HG03354 (cell line): ENCODE data around the gene TTN.
A peak's percentile ranks its signal among the peaks of the same experiment; 100 is the strongest.
"Not testable (repeated sequence)": the region's sequence is repeated elsewhere in the genome, so short reads cannot be mapped to it uniquely, and the experiment has no call there.

Experiments used
- ATAC-seq: cut with Tn5 transposase; IDR thresholded peaks from one replicate; pipeline ENCODE4 v1.9.1; 2021; ENCODE audit warnings: mild to moderate bottlenecking; ENCODE audit not compliant: unreplicated experiment, poor library complexity, severe bottlenecking

Gene TTN

GRCh38 chr2:178574789-178575188, 232.4 kb downstream of the TTN start:
- no peak for ATAC-seq

- no peak for ATAC-seq
Observed at GRCh38 chr2:178568227-178568626, 239.0 kb downstream of the TTN start.

GRCh38 chr2:178553047-178553446, 254.2 kb downstream of the TTN start:
- ATAC-seq, result no peak

GRCh38 chr2:178550352-178550751, 256.9 kb downstream of the TTN start:
- no peak for ATAC-seq

- no peak for ATAC-seq
Observed at GRCh38 chr2:178542569-178542968, 264.7 kb downstream of the TTN start.

GRCh38 chr2:178542161-178542560, 265.1 kb downstream of the TTN start:
- no peak for ATAC-seq

GRCh38 chr2:178536037-178536436, 271.2 kb downstream of the TTN start:
- ATAC-seq, result no peak

- no peak for ATAC-seq
Observed at GRCh38 chr2:178531168-178531567, 276.1 kb downstream of the TTN start.

- ATAC-seq, result peak; percentile 96
Observed at GRCh38 chr2:178530625-178531142, 276.5 kb downstream of the TTN start.

GRCh38 chr2:178530131-178530530, 277.1 kb downstream of the TTN start:
- no peak for ATAC-seq

GRCh38 chr2:178529194-178529593, 278.0 kb downstream of the TTN start:
- no peak for ATAC-seq

GRCh38 chr2:178528647-178529046, 278.6 kb downstream of the TTN start:
- no peak for ATAC-seq

- no peak for ATAC-seq
Observed at GRCh38 chr2:178527592-178527991, 279.6 kb downstream of the TTN start.

- ATAC-seq, result no peak
Observed at GRCh38 chr2:178526256-178526655, 281.0 kb downstream of the TTN start.

GRCh38 chr2:178525460-178525859, 281.8 kb downstream of the TTN start:
- not testable (repeated sequence) for ATAC-seq

- ATAC-seq, result not testable (repeated sequence)
Observed at GRCh38 chr2:178525010-178525409, 282.2 kb downstream of the TTN start.

- ATAC-seq, result peak; percentile 16
Observed at GRCh38 chr2:178523596-178524134, 283.6 kb downstream of the TTN start.

GRCh38 chr2:178522950-178523595, 284.1 kb downstream of the TTN start:
- peak; percentile 97 for ATAC-seq

GRCh38 chr2:178521304-178522150, 285.7 kb downstream of the TTN start:
- no peak for ATAC-seq

GRCh38 chr2:178517496-178517895, 289.7 kb downstream of the TTN start:
- ATAC-seq, result no peak

- ATAC-seq, result no peak
Observed at GRCh38 chr2:178514664-178515063, 292.6 kb downstream of the TTN start.
